GM12874 (cell line): ENCODE data around the gene PTPRG.

Experiments
- TF ChIP-seq, protein P1 (sequence below): IDR thresholded peaks from 2 replicates; pipeline ENCODE4 v1.5.1; 2011; ENCODE audit warnings: low read depth, mild to moderate bottlenecking, control low read depth, low read length, moderate library complexity; ENCODE audit not compliant: insufficient read depth

PTPRG gene

DNA sequence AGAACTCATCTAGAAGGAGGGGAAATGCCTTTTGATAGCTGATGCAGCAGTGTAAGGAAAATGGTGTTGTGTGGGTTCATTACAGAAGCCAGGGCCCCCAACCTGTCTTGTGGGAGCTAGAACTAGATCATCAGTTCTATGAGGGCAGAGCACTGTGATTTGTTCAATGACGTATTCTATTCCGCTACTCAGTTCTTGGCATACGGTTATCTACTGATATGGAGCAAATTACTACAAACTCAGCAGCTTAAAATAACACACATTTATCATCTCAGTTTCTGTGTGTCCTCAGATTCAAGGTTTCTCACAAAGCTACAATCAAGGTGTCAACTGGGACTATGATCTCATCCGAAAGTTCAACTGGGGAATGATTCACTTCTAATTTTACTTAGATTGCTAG is 561.4 kb downstream of the PTPRG start:
- TF ChIP-seq, protein P1, sequence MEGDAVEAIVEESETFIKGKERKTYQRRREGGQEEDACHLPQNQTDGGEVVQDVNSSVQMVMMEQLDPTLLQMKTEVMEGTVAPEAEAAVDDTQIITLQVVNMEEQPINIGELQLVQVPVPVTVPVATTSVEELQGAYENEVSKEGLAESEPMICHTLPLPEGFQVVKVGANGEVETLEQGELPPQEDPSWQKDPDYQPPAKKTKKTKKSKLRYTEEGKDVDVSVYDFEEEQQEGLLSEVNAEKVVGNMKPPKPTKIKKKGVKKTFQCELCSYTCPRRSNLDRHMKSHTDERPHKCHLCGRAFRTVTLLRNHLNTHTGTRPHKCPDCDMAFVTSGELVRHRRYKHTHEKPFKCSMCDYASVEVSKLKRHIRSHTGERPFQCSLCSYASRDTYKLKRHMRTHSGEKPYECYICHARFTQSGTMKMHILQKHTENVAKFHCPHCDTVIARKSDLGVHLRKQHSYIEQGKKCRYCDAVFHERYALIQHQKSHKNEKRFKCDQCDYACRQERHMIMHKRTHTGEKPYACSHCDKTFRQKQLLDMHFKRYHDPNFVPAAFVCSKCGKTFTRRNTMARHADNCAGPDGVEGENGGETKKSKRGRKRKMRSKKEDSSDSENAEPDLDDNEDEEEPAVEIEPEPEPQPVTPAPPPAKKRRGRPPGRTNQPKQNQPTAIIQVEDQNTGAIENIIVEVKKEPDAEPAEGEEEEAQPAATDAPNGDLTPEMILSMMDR: no peak

GRCh38 chr3:62125380-62125779 is 564.0 kb downstream of the PTPRG start:
- TF ChIP-seq, protein P1: no peak

- TF ChIP-seq, protein P1: no peak
Observed at GRCh38 chr3:62127116-62127515, 565.7 kb downstream of the PTPRG start.

GRCh38 chr3:62128051-62128450 is 566.7 kb downstream of the PTPRG start:
- TF ChIP-seq, protein P1: no peak

DNA sequence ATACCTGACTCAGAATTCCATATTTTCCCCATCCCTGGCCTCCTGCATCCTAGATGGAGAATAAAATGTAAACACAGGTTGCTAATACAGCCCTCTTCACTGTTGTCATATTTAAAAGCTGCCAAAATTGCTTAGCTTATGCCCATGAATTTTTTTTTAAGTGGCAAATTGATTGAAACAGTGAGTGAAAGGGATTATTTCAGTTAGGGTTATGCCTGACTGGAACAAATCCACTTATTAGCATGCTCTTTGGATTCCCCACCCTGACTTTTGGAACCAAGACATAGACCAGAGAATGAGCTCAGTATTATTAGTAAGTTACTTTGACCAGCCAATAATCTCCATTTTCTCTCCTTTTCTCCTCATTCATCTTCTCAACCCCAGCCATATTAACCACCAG is 567.3 kb downstream of the PTPRG start:
- TF ChIP-seq, protein P1: no peak

- TF ChIP-seq, protein P1: no peak
Observed at GRCh38 chr3:62131050-62131449, 569.7 kb downstream of the PTPRG start.

GRCh38 chr3:62131620-62132019 is 570.2 kb downstream of the PTPRG start:
- TF ChIP-seq, protein P1: peak; percentile 15; the same call in 1 of the 2 replicates
